Measurements from ENCODE around the gene KRT7.

KRT7 gene

DNA sequence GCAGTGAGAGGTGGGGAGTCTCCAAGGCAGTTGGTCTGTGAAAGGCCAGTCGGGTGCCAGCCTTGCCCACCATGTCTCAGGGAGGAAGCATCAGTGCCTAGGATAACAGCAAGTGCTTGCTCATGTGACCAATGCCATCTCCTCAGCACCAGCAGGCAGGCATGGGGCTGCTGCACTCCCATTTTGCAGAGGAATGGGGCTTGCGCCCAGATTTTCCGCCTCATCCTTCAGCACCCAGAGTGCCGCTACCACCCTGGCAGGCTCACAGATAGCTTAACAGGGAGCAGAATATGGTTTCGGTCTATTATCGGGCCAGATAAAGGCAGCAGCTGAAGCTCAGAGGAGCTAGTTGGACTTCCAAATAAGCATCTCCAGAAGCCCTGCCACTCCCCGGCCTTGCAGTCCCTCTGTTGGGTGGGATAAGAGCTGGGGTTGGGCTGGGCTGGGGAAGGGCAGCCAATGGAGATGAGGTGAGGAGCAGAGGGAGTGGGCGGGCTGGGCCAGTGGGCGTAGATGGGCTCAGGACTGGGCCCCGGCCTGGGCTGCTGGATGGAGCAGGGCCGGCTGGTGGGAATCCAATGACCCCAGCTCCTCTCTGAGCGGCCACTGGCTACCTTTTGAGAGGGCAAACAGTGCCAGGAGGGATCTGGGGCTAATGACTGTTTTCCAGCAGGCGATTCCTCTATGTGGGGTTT is 32.8 kb upstream of the KRT7 start:
- Histone ChIP-seq H3K27ac (ENCODE audit: low read length) (no peak overlapping the region), H3K27me3 (ENCODE audit: low read depth, low read length) (peaks cover 24% of the 10 kb centered on the region), H3K9ac (ENCODE audit: low read length) (no peak overlapping the region), H3K4me2 (ENCODE audit: low read length) (no peak overlapping the region), H3K9me3 (ENCODE audit: insufficient read depth, low read length) (no peaks in the 10 kb centered on the region), H3K4me3 (ENCODE audit: low read length) (no peak overlapping the region), H3K4me1 (ENCODE audit: low read length) (no peaks in the 10 kb centered on the region), H2AFZ (ENCODE audit: low read depth, low read length) (no peak overlapping the region), H4K20me1 (ENCODE audit: insufficient read depth, low read length) (no peaks in the 10 kb centered on the region), H3K79me2 (ENCODE audit: low read length) (no peaks in the 10 kb centered on the region), H3K36me3 (replicated peaks; ENCODE audit: low read depth, low read length) (no peaks in the 10 kb centered on the region)
- TF ChIP-seq EZH2phosphoT487 (IDR thresholded peaks at IDR 0.05; ENCODE audit: low read depth) (no peak), CTCF (IDR thresholded peaks at IDR 0.05; ENCODE audit: low read depth, low read length) (no peak)

GRCh38 chr12:52200781-52201450 is 32.1 kb upstream of the KRT7 start:
- Histone ChIP-seq H3K27me3 (ENCODE audit: low read depth, low read length) (peaks cover 22% of the 10 kb centered on the region), H3K36me3 (replicated peaks; ENCODE audit: low read depth, low read length) (no peaks in the 10 kb centered on the region), H3K9ac (ENCODE audit: low read length) (no peak overlapping the region), H3K27ac (ENCODE audit: low read length) (no peak overlapping the region), H3K9me3 (ENCODE audit: insufficient read depth, low read length) (no peaks in the 10 kb centered on the region), H4K20me1 (ENCODE audit: insufficient read depth, low read length) (no peaks in the 10 kb centered on the region), H3K4me2 (ENCODE audit: low read length) (no peak overlapping the region), H3K4me1 (ENCODE audit: low read length) (no peaks in the 10 kb centered on the region), H2AFZ (ENCODE audit: low read depth, low read length) (no peak overlapping the region), H3K79me2 (ENCODE audit: low read length) (no peaks in the 10 kb centered on the region), H3K4me3 (ENCODE audit: low read length) (no peak overlapping the region)
- TF ChIP-seq EZH2phosphoT487 (IDR thresholded peaks at IDR 0.05; ENCODE audit: low read depth) (no peak), CTCF (IDR thresholded peaks at IDR 0.05; ENCODE audit: low read depth, low read length) (no peak)

DNA sequence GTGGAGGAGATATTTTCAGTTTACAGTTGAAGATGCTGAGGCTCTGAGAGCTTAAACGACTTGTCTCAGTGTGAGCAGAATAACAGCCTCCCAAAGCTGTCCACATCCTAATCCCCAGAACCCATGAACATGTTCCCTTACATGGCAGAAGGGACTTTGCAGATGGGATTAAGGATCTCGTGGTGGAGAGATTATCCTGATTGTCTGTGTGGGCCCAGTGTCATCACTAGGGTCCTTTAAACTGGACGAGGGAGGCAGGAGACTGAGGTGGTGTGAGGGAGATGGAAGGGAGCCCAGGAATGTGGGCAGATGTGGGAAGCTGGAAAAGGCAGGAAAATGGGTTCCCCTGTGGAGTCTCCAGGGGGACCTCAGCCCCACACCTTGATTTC is 31.6 kb upstream of the KRT7 start:
- Histone ChIP-seq H4K20me1 (ENCODE audit: insufficient read depth, low read length) (no peaks in the 10 kb centered on the region), H3K27ac (ENCODE audit: low read length) (no peak overlapping the region), H3K4me2 (ENCODE audit: low read length) (no peak overlapping the region), H3K9ac (ENCODE audit: low read length) (no peak overlapping the region), H3K36me3 (replicated peaks; ENCODE audit: low read depth, low read length) (no peaks in the 10 kb centered on the region), H3K4me3 (ENCODE audit: low read length) (no peak overlapping the region), H2AFZ (ENCODE audit: low read depth, low read length) (no peak overlapping the region), H3K9me3 (ENCODE audit: insufficient read depth, low read length) (no peaks in the 10 kb centered on the region), H3K27me3 (ENCODE audit: low read depth, low read length) (peaks cover 22% of the 10 kb centered on the region), H3K4me1 (ENCODE audit: low read length) (no peaks in the 10 kb centered on the region), H3K79me2 (ENCODE audit: low read length) (no peaks in the 10 kb centered on the region)
- TF ChIP-seq EZH2phosphoT487 (IDR thresholded peaks at IDR 0.05; ENCODE audit: low read depth) (no peak), CTCF (IDR thresholded peaks at IDR 0.05; ENCODE audit: low read depth, low read length) (no peak)

DNA sequence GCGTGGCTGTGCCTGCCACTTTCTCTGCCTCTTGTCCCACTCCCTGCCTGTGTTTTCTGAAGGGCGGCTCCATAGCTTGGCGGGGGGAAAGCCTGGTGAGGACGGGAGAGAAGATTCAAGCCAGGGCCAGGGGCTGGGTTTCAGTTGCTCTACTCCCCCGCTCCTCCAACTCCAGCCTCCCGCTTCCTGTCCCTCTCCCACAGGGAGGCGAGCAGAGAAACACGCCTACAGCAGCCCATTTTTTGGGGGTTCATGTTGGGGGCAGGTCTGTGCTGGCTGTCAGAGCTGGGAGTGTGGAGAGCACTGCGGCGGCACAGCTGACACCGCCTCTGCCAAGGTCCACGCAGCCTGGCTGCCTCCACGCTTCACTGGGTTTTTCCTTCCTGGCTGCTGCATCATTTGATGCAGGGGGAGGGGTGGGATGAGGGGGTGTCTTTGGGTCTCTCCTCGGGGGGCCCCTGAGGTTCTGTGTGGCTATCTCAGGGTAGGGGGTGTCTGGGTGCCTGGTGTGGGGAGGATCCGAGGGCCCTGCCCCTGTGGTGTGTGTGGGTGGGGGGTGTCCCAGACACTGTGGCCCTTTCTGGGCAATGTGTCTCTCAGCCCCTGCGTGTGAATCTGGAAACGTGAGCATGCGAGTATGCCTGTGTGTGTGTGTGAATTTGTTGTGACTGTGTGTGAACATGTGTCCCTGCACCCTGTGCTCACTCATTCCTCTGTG is 30.5 kb upstream of the KRT7 start:
- Histone ChIP-seq H3K4me2 (ENCODE audit: low read length) (no peak overlapping the region), H3K9ac (ENCODE audit: low read length) (no peak overlapping the region), H3K36me3 (replicated peaks; ENCODE audit: low read depth, low read length) (no peaks in the 10 kb centered on the region), H3K79me2 (ENCODE audit: low read length) (no peaks in the 10 kb centered on the region), H3K27me3 (ENCODE audit: low read depth, low read length) (peaks cover 26% of the 10 kb centered on the region), H3K9me3 (ENCODE audit: insufficient read depth, low read length) (no peaks in the 10 kb centered on the region), H2AFZ (ENCODE audit: low read depth, low read length) (no peak overlapping the region), H3K27ac (ENCODE audit: low read length) (no peak overlapping the region), H3K4me3 (ENCODE audit: low read length) (no peak overlapping the region), H3K4me1 (ENCODE audit: low read length) (no peaks in the 10 kb centered on the region), H4K20me1 (ENCODE audit: insufficient read depth, low read length) (no peaks in the 10 kb centered on the region)
- no peak for TF ChIP-seq EZH2phosphoT487 (IDR thresholded peaks at IDR 0.05; ENCODE audit: low read depth)
- no peak for TF ChIP-seq CTCF (IDR thresholded peaks at IDR 0.05; ENCODE audit: low read depth, low read length)

Measured in OCI-LY3 (cell line).